8988T (cell line): ENCODE data around the gene MSL1.
A peak's percentile ranks its signal among the peaks of the same experiment; 100 is the strongest.

Experiments used
- DNase-seq: peaks from one replicate; pipeline ENCODE4 v3.0.0; 2011

Gene MSL1

DNA sequence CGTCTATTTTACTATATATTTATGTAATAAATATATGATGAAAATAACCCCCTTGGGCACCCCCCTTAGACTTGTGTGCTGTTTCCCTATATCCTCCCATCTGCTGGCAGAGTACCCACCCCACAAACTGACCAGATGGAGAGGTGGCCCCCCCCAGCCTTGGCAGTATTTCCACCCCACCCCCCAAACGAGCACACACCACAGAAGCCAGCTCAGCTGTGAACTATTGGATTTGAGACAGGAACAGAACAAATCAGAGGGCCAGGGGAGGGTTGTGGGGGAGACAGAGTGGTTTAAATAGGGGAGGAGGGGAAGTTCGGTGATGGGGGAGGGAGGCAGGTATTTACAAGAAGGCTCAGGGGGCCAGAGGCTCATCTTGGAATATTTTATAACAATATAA, 29.2 kb upstream of the MSL1 start:
- no peak for DNase-seq

DNA sequence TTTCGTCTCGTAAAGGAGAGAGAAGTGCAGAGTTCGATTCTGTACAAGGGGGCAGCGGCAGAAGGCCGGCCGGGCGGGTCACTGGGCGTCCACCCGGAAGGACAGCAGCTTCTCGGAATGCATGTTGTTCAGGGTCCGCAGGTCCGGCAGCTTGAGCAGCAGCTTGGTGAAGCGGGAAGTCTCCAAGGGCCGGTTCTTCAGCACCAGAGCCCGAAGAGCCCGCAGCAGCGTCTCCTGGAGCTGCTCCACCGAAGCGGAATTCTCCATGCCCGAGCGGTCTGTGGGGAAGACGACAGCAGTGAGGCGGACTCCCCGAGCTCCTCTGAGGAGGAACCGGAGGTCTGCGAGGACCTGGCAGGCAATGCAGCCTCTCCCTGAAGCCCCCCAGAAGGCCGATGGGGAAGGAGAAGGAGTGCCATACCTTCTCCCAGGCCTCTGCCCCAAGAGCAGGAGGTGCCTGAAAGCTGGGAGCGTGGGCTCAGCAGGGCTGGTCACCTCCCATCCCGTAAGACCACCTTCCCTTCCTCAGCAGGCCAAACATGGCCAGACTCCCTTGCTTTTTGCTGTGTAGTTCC, 28.7 kb upstream of the MSL1 start:
- no peak for DNase-seq

DNA sequence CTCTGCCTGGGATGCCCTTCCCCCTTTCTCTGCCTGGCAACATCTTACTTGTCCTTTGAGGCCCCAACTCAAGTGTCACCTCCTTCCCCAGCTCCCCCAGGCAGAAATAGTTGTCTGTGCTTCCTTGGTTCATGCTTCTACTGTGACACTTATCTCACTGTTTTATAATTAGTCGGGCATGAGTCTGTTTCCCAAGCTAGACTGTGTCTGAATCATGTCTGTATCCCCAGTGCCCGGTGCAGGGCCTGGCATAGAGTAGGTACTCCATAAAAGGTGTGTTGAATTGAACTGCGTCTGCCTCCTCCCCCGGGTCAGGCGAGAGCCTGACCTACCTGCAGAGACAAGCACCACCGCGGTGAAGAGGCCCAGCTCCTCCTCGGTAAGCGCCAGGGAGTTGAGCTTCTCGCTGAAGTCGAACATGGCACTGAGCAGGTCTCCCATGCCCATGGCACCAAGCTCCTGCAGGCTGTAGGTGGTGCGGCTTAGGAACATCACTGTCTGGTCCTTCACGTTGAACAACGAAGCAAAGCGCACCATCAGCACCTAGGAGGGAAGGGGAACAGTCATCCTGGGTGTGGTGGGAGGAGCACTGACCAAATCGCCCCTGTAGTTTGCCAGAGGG, 28.1 kb upstream of the MSL1 start:
- no peak for DNase-seq

DNA sequence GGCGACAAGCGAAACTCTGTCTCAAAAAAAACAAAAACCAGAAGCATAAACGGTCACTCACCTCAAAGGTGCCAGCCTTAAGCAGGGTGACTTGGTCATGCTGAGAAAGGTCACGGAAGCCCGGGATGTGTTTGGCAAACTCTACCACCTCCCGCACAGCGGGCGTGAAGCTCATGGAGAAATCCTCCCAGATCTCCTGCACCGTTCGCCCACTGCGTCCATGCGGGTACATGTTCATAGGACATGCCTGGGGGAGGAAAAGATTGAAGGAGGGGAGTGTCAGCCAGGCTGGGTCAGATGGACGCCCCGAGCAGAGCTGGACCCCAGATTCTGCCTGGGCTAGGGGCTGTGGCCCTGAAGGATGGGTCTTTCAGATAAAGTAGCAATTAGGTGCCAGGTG, 26.9 kb upstream of the MSL1 start:
- DNase-seq: no peak

- no peak for DNase-seq
Observed at GRCh38 chr17:40095351-40095943, 26.3 kb upstream of the MSL1 start.

DNA sequence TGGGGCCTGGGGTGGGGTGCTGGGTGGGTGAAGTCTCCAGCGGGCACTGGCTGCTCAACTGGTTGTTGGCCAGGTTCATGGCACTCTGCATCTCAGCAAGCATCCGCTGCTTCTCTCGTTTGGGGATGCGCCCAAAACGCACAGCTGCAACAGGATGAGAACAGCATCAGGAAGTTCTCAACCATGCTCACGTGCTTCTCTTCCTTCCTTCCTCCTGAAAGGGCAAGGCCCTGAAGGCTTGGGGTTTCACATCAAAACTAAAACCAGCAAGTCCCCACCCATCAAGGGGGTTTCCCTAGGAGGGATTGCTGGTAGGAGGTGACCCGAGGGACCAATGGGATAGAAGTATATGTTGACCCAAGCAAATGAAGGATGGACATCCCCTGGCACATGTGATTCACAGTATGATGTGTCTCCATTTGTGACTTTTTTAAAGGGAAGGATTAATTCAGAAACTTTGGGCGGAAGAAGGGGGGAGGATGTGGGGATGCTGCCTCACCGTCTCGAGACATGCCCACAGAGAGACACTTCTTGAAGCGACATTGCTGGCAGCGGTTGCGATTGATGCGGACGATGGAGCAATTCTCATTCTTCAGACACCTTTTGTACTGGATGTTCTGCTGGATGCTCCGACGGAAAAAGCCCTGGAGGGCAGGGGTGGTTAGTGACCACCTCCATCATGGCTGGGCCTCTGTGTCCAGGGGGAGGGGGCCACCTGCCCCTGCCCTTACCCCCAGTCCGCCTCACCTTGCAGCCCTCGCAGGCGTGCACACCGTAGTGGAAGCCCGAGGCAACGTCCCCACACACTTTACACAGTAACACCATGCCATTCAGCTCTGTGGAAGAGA, 25.6 kb upstream of the MSL1 start:
- DNase-seq: no peak

DNA sequence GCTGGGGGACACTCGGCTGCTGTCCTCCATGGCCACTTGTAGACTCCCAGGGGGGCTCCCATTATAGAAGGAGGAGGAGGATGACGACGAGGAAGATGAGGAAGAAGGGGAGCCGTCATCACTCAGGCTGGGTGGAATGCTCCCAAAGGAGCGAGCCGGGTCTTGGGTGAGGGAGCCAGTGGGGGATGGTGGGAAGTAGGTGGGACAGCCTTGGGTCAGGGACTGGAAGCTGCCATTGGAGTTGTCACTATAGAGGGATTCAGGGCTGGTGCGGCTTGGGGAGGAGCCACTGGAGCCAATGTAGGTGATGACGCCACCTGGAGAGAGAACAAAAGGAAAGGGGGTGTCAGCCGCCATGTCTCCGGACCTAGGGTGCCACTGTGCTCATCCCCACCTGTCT, 24.7 kb upstream of the MSL1 start:
- no peak for DNase-seq

- DNase-seq: no peak
Observed at GRCh38 chr17:40097931-40098845, 23.6 kb upstream of the MSL1 start.

- peak; percentile 89 for DNase-seq
Observed at GRCh38 chr17:40098846-40099618, 22.7 kb upstream of the MSL1 start.

DNA sequence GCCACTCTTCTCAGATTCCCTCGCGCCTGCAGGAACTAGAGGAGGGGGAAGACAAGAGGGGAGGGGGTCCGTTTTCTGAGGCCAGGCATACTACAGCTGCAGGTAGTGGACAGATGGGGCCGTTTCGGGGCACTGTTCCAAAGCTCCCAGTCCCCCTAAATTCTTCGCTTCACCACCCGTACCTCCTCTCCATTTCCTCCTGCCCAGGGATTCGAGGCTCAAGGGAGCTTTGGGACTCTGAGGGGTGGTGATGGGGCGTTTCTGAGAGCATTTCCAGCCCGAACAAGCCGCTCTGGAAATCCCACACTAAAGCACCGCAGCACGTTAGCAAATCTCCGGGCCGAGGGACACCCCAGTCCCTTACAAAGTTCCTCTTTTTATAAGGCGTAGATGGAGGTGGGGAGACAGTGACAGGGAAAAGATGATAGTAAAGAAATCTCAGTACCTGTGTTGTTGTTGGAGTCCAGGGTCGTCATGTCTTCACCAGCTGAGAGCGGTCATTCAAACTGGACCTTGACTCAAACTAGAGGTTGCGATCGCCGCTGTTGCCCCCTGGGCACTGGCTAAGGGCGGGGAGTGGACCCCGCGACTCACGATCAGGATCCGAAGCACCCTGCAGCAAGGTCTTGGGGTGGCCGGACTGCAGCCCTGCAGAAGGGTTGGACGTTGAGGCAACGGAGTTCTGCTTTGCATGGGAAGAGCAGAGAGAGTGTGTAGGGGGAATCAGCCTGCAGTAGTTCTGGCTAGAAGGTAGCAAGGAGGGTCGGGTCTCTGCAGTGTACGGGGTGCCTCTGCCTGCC, 22.0 kb upstream of the MSL1 start:
- no peak for DNase-seq

GRCh38 chr17:40100419-40100668, 21.4 kb upstream of the MSL1 start, which contains the start of gene NR1D1:
Gene NR1D1 (minus strand): TSS chr17:40100589. CDS start chr17:40100094, 495 bp downstream.
- DNase-seq: no peak

DNA sequence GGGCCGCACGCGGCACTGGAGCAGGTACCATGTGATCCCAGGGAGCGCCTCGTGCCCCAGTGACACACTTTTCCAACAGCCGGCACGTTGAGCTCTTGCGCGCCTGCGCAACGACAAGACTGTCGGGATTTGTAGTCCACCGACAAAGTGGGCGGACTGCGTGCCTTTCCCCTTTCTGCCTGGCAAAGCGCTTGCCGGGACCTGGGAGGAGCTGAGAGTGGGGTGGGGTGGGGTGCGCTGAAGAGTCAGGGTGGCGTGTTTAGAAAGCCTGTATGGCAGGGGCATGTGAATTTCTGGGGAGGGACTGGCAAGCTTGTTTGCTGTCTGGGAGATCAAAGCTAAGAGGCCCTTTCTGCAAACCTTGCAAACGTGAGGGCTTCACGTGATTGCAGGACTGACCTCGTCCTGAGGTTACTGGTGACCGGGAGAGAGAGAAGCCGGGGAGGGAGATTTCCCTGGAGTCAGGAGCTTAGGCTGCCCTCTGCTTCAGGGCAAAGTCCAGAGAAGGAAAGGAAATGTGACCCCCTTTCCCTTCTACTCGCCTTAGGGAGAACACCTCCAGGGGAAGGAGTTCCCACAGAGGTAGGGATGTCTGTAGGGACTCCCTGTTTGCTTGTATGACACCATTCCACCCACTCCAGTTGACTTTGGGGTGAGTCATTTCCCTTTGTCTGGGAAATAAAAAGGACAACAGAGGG, 21.0 kb upstream of the MSL1 start:
- peak; percentile 91 for DNase-seq

DNA sequence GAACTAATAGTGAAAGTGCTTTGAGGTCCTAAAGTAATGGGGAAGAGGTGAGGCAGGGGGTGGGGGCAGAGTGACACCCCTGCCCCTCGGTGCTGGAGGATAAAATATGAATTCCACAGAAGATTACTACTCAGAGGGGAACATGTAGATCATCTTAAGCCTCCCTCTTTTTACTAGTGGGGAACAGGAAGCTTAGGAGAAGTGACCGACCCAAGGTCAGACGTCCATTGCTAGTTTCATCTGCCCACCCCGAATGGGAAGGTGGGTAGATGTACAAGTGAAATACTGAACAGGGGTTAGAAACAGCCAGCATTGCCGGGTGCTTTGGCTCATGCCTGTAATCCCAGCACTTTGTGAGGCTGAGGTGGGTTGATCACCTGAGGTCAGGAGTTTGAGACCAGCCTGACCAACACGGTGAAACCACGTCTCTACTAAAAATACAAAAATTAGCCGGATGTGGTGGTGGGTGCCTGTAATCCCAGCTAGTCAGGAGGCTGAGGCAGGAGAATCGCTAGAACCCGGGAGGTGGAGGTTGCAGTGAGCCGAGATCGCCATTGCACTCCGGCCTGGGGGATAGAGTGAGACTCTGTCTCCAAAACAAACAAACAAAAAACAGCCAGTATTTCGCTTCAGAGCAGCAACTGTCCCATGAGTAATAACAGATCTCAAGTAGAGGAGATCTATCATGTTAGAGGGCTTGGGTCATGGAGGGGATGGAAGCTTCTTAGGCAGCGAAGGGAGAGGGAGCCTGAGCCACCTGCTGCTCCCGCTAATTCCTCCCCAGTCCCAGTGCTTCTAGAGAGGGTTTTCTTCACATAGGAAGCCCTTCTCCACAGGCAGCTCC, 20.2 kb upstream of the MSL1 start:
- DNase-seq: no peak

DNA sequence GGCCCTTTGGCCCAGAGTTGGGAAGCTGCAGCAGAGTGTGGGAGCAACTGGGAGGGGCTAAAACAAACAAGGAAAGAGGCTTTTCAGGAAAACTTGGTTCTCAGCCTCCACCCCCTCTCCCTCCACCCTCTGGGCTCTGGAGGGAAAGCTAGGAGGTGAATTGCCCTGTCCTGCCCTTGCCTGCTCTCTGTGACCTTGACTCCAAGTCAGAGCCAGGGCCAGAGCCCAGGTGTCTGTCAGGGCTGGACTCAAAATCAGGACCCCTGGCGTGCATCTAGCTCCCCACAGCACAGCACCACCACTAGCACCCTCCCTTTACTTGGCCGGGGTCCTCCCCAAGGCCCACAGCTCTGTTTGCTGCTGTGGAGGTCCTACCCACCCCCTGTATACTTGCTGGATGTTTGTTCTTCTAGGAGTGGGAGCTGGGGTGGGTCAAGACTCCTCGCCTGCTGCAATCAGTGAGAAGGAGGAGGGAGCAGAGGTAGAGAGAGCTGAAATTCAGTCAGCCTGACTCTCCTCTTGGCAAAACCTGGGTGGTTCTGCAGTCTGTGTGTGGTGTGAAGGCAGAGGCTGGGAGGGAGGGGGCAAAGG, 18.6 kb upstream of the MSL1 start:
- DNase-seq: no peak

- DNase-seq: no peak
Observed at GRCh38 chr17:40103688-40104087, 18.1 kb upstream of the MSL1 start.

GRCh38 chr17:40104594-40105486, 16.9 kb upstream of the MSL1 start:
- no peak for DNase-seq

DNA sequence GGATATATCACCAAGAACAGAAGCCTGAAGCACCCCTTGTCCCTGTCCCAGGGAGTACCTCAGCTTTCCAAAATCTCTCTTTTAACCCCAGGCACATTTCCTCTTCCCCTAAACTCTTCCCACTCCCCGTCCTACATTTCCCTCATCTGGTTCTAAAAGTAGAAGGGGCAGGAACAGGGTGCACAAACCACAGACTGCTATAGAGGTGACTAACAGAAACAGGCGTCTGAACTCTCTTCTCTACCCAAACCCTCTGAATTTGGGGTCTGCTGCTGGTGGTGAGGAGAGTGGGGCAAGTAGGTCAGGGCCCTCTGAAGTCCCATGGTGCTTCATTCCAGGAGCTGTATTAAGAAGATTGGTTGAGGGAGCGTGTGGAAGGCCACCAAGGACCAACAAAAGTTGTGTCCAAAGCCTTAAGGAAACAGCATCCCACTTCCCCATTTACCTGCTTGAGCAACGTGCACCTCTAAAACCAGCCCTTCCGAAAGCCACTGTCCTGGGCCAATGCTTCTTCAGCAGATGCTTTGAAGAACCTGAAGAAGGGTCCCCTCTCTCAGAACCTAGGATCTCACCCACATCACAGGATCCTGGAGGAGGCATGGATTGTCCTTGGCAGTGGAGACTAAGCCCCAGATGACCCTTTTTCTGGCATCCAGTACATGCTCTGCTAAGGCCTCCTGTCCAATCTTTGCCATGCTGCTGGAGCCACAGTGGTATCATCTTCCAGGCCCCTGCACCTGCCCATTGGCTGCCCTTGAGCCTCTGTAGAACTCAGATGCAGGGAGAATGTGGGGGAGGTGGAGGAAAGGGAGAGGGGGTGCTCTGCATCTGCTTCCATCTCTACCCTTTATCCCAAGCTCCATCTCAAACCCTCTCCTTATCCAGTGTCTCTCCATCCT, 15.7 kb upstream of the MSL1 start:
- DNase-seq: no peak
